ENCODE results near the gene PARD6A. TPM values are rescaled to one million over a fixed set of nuclear protein-coding genes. Genes with fewer than 3 reads are reported as not detected.

PARD6A gene
- total RNA-seq: 3.4 TPM

GRCh38 chr16:67660564-67661028, at the start of gene PARD6A:
TSS of gene PARD6A (plus strand) at chr16:67660960. CDS start at chr16:67661039, 79 bp downstream.
- DNase-seq (ENCODE audit: low spot score) (peak; percentile 95), ATAC-seq (peak; percentile 81)

- ATAC-seq (no peak), DNase-seq (ENCODE audit: low spot score) (no peak)
Observed at GRCh38 chr16:67613808-67614207, 47.0 kb upstream of the PARD6A start.

GRCh38 chr16:67628216-67628615, 32.5 kb upstream of the PARD6A start:
- no peak for ATAC-seq
- no peak for DNase-seq (ENCODE audit: low spot score)

GRCh38 chr16:67632415-67633172, 28.2 kb upstream of the PARD6A start:
- DNase-seq (ENCODE audit: low spot score) (no peak), ATAC-seq (peak; percentile 58)

- DNase-seq (ENCODE audit: low spot score) (no peak), ATAC-seq (no peak)
Observed at GRCh38 chr16:67636713-67637112, 24.0 kb upstream of the PARD6A start.

- ATAC-seq (no peak), DNase-seq (ENCODE audit: low spot score) (no peak)
Observed at GRCh38 chr16:67637625-67638024, 23.1 kb upstream of the PARD6A start.

- DNase-seq (ENCODE audit: low spot score) (peak; percentile 89), ATAC-seq (peak; percentile 90)
Observed at GRCh38 chr16:67641779-67642708, 18.7 kb upstream of the PARD6A start.

- no peak for DNase-seq (ENCODE audit: low spot score)
Observed at GRCh38 chr16:67644038-67644437, 16.7 kb upstream of the PARD6A start.

GRCh38 chr16:67645397-67646121, 15.2 kb upstream of the PARD6A start:
- DNase-seq (ENCODE audit: low spot score) (no peak), ATAC-seq (no peak)

More at GRCh38 chr16:67644038-67644437, 16.7 kb upstream of the PARD6A start:
- no peak for ATAC-seq

- ATAC-seq: no peak
- DNase-seq (ENCODE audit: low spot score): no peak
Observed at GRCh38 chr16:67647111-67647651, 13.6 kb upstream of the PARD6A start.

- ATAC-seq (no peak), DNase-seq (ENCODE audit: low spot score) (no peak)
Observed at GRCh38 chr16:67647681-67648080, 13.1 kb upstream of the PARD6A start.

GRCh38 chr16:67648088-67648763, 12.5 kb upstream of the PARD6A start:
- DNase-seq (ENCODE audit: low spot score) (no peak), ATAC-seq (no peak)

- no peak for DNase-seq (ENCODE audit: low spot score)
Observed at GRCh38 chr16:67648764-67649407, 11.9 kb upstream of the PARD6A start.

GRCh38 chr16:67649494-67649931, 11.2 kb upstream of the PARD6A start:
- peak; percentile 76 for ATAC-seq

More at GRCh38 chr16:67648764-67649407, 11.9 kb upstream of the PARD6A start:
- ATAC-seq: no peak

GRCh38 chr16:67650023-67650422, 10.7 kb upstream of the PARD6A start:
- ATAC-seq (no peak), DNase-seq (ENCODE audit: low spot score) (no peak)

More at GRCh38 chr16:67649494-67649931, 11.2 kb upstream of the PARD6A start:
- DNase-seq (ENCODE audit: low spot score): no peak

- DNase-seq (ENCODE audit: low spot score) (no peak), ATAC-seq (no peak)
Observed at GRCh38 chr16:67651039-67651438, 9.7 kb upstream of the PARD6A start.

GRCh38 chr16:67651847-67652246, 8.9 kb upstream of the PARD6A start:
- no peak for ATAC-seq
- no peak for DNase-seq (ENCODE audit: low spot score)

GRCh38 chr16:67652578-67653127, 8.1 kb upstream of the PARD6A start:
- ATAC-seq: peak; percentile 60

GRCh38 chr16:67653128-67653788, 7.5 kb upstream of the PARD6A start:
- DNase-seq (ENCODE audit: low spot score): no peak
- no peak for ATAC-seq

More at GRCh38 chr16:67652578-67653127, 8.1 kb upstream of the PARD6A start:
- no peak for DNase-seq (ENCODE audit: low spot score)

Data from left lobe of liver (tissue), 2 donors.